ENCODE data around the gene CREB3. TPM values are rescaled to one million over a fixed set of nuclear protein-coding genes. Genes with fewer than 3 reads are reported as not detected.
A peak's percentile ranks its signal among the peaks of the same experiment; 100 is the strongest.

CREB3 gene
- total RNA-seq, 1 donor from 2014 or later = 25.0 TPM

DNA sequence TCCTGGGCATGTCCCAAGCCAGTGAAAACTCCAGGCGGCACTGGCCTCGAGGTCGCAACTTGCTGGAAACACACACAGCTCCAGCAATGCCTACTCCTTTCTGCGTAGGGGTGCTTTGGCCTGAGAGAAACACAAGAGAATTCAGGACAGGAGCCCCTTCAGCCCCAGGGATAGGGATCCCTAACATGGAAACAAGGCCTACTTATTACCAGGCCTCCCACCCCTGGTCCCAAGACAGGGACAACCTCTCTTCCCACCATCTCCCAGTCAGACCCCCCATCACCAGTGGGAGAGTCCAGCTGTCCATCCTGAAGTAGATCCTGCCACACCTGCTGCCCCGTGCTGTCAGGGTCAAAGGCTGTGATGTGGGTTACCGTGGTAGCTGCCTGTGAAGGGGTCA is 7.8 kb downstream of the CREB3 start:
- intact Hi-C loops (cut with DNase I) = no loop called here
- DNase-seq (ENCODE audit: low spot score) = no peak

DNA sequence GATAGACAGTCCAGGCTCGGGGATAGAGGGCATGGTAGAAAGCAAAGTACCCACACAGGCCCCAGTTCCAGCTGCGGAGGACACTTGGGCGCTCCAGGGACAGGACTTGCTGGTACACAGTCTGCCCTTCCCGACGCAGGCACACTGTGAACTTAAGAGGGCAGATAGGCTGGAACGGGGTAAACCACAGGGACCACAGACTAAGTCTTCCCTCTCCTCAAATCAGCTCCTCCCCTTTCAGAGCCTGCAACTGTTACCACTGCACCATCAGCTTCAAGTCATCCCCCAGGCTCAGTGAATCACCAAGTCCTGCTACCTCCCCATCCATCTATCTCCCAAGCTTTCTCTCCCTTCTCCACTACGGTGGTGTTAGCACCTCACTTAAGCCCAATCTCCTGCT is 9.3 kb downstream of the CREB3 start:
- intact Hi-C loops (cut with DNase I) = no loop called here
- no peak for DNase-seq (ENCODE audit: low spot score)

DNA sequence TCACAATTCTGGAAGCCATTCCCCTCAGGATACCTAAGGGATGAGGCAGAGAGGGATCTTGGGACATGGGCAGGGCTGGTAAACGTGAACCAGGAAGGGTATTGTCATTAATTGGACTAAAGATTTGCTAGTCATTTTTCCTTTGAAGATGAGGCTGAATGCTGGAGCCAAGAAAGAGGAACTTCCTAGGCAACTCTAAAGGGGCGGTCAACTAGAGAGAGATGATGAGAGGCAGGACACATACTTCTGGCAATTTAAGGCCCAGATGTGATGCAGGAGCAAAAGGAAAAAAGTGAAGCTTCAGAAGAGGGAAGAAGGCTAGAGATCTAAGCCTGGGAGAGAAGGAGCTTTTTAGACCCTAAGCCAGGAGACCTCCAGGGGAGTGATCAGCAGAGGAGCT is 11.0 kb downstream of the CREB3 start:
- intact Hi-C loops (cut with DNase I) = no loop called here

DNA sequence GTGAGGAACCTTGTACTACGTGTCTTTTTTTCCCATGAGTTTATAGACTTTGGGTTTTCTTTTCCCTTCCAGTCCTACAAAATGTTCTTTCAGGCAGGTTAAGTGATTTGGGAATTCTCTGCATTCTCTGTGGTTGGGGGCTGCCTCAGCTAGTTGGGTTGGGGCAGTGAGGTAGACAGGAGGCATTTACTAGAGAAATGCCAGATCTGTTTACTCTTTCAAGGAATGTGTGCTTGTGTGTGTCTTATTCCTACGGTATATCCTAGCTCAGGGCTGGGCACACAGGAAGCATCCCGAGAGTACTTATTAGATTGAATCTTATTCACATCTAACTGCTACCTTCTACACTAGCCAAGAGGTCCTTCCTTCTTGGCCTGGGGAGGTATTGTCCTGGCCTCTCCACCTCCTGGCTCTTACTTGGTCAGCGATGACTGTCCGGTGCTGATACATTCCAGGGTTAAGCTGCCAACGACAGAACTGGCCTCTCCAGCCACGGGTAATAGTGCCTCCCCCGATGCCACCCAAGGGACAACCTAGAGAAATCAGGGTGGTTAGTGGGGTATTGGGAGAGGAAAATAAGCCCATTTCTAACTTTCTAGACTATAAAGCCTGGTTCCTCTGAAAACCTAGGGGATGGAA is 11.5 kb downstream of the CREB3 start:
- intact Hi-C loops (cut with DNase I) = no loop called here
- DNase-seq (ENCODE audit: low spot score) = no peak

More for the DNA sequence above, 11.0 kb downstream of the CREB3 start:
- DNase-seq (ENCODE audit: low spot score) = no peak

DNA sequence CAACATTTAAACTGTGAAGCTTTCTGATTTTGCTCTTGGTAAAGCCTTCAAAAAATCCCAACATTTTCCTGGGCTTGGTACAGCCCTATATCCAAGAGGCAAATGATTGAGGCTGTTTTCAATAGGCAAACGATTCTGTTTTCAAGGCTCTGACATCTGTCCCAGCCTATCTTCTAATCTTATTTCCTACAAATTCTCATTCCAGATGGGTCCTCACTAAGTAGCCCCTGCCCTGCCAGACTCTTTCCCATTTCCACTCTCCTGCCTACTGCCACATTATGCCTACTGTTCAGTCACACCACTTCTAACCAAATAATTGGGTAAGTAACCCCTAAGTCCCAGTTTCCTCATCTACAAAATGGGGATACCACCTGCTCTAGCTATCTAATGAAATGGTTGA is 13.1 kb downstream of the CREB3 start:
- intact Hi-C loops (cut with DNase I) = loop anchor here (5.0 kb wide), 1 partner anchor 42 kb away; no protein-coding TSS in a partner anchor
- no peak for DNase-seq (ENCODE audit: low spot score)

DNA sequence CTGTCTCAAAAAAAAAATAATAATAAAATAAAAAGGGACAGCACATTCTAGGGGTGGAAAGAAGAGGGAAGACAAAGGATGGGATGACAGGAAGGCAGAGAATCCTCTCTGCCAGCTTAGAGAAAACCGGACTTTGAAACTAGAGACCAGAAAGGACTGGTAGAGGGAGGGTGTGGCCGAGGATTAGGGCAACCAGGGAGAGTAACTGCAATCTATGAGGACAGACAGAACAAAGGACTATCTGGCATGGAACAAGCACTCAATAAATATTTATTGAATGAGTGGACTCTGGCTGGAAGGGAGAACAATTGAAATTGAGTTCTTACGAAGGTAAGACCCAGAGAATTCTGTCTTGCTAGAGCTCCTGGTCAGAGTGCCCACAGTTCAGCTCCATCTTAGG is 14.1 kb downstream of the CREB3 start:
- intact Hi-C loops (cut with DNase I) = loop anchor here (5.0 kb wide), 1 partner anchor 41 kb away; no protein-coding TSS in a partner anchor
- no peak for DNase-seq (ENCODE audit: low spot score)

DNA sequence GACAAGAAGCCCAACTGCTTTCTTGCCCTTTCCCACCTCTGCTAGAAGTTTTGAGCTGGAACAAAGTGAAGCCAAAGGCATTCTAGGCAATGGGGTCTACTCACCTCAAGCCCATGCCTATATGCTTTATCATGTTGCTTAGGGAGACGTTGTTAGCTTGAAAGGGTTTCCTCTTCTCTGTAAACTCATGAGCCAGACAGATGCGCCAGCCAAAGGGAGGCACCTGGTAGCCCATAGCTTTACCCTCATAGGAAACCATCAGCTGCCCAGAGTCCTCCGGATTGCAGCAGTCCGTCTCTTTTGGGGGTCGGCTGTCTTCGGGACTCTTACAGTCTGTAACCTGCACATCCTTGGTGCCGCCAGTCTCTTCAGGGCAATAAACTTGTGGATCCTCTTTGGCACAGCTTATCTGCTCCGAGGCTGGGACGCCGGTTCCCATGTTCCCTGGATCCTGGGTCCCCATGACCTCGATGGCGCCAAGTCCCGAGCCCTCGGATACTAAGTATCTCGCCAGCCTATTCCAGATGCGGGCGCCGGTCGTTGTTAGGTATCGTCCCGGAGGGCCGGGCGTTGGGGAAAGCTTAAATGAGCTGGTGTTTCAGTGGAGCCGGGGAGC is 15.9 kb downstream of the CREB3 start:
- no peak for DNase-seq (ENCODE audit: low spot score)
- intact Hi-C loops (cut with DNase I) = loop anchor here (2.0 to 5.0 kb wide), 2 partner anchors 16 to 39 kb away; partner anchors contain the start of genes CREB3 and TLN1

DNA sequence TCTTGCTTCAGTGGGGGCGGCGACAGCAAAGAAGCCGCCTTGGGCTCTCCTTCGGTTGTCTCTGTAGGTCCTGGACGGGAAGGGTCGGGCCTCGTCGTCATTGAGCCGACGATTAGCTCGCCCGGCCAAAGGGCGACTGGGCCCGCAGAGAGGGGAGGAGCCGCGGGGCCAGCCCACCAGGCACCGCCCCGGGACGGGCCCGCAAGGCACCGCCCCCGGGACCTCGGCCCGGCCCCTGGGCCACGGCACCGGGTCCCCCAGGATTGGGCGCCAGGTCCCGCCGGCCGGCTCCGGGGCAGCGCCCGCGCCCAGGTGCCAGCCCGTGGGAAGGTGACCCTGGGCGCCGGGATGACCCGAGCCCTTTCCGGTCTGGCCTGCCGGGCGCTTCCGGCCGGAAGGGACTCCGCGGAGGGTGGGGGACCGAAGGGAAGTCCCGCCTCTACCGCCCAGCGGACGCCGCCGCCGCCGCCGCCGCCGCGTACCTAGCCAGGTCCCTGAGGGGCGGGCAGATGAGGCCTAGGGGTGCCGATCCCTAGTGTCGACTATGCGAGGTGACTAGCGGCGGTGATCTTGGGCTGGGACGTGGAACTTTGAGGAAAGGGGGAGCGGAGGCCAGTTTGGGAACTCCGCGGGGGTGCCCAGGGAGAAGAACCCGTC is 16.5 kb downstream of the CREB3 start, which contains the start of the genes GBA2 and RGP1:
TSS of gene GBA2 (minus strand) at position 371 of the 657 bp plus-strand sequence. CDS start 524 bp downstream, outside the sequence.
TSS of gene RGP1 (plus strand) at position 430 of the 657 bp plus-strand sequence. CDS start 469 bp downstream, outside the sequence.
- intact Hi-C loops (cut with DNase I) = loop anchor here (2.0 to 5.0 kb wide), 2 partner anchors 16 to 38 kb away; partner anchors contain the start of genes CREB3 and TLN1
- peak; percentile 96 for DNase-seq (ENCODE audit: low spot score)

DNA sequence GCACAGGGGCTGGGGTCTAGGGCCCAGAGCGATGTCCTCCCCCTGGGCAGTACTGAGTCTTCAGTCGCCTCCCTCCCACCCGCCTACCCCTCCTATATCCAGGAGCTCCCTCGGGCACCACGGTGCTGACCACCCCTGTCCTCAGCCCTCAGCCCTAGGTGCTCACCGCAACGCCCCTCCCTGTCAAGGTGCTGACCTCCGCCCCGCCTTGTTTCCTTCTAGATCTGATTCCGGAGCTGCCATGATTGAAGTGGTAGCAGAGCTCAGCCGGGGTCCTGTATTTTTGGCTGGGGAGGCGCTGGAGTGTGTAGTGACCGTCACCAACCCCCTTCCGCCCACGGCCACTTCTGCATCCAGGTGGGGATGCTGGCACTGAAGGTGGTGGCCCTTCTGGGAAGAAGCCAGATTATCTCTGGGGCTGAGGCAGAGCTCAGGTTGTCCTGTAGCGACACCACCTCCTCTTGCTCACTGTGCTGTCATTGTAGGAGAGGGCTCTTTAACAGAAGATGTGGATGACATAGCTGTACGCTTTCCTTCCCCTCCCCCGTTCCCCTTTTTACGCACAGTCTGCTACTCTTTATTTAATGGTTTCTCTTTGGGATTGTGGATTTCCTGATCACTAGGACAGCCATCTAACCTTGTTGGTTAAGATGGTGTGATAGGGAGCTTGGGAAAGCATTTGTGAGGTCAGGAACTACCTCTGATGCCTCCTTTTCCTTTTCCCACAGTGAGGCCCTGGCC is 17.2 kb downstream of the CREB3 start:
- intact Hi-C loops (cut with DNase I) = loop anchor here (2.0 to 5.0 kb wide), 2 partner anchors 17 to 38 kb away; partner anchors contain the start of genes CREB3 and TLN1
- DNase-seq (ENCODE audit: low spot score) = no peak

DNA sequence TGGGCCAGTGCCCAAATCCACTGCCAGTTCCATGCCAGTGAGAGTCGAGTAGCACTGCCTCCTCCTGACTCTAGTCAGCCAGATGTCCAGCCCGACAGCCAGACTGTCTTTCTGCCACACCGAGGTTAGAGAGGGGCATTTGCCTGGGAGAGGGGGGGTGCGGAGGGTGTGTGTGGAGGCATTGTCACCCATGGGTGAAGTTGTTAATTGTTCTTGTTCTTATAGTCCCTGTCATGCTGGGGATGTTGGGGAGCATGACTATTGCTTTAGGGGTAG is 17.7 kb downstream of the CREB3 start:
- DNase-seq (ENCODE audit: low spot score) = no peak
- intact Hi-C loops (cut with DNase I) = no loop called here

DNA sequence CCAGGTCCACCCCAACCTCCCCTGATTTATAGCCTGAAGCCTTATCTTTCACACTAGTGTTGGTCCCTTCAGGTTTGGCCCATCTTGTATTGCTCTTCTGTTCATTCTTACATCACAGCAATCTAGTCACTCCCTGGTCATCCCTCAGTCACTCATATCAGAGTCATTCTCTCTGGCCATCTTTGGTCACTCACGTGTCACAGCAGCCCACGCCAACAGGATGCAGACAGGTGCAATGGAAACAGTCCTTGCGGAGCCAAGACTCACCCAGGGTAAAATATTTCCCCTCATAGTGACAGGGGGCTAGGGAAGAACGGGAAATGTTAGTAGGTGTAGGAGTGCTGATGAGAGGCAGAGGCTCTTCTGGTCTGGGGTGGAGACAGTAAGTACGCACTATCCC is 21.0 kb downstream of the CREB3 start:
- intact Hi-C loops (cut with DNase I) = no loop called here
- DNase-seq (ENCODE audit: low spot score) = no peak

DNA sequence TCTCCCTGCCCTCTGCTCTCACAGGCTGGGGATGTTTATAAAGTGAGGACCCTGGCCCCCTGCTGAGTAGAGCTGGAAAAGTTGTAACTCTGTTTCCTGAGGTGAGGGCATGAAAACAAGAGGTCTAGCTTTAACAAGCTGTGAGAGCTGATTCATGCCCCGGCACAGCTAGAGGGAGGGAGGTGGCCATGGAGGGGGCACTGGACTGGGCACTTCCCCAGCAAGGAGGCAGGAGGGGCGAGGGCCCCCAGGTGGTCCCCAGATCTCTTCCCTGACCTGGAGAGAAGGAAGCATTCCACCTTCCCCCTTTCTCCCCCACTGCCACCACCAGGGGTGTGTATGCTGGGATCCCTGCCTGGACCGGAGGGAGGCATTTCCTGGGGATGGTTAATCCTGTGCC is 21.8 kb downstream of the CREB3 start, which contains the start of gene MSMP:
TSS of gene MSMP (minus strand) at position 13 of the 400 bp plus-strand sequence. CDS start 147 bp downstream, outside the sequence.
- no peak for DNase-seq (ENCODE audit: low spot score)
- intact Hi-C loops (cut with DNase I) = no loop called here

DNA sequence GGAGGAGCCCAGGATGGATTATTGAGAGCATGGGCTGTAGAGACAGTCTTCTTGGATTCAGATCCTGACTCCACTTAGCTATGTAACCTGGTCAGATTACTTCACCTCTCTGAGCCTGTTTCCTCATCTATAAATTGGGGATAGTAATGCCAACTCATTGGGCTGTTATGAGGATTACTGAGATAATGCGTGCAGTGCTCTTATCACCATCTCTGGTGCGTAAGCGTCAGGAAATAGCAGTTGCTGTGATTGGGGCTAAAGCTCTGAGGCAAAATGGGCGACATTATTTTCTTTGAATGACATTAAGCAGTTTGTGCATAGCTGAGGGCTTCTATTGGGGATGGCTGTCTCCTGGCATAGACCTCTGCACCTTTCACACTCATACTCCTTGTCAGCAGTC is 22.6 kb downstream of the CREB3 start:
- intact Hi-C loops (cut with DNase I) = no loop called here
- DNase-seq (ENCODE audit: low spot score) = no peak

DNA sequence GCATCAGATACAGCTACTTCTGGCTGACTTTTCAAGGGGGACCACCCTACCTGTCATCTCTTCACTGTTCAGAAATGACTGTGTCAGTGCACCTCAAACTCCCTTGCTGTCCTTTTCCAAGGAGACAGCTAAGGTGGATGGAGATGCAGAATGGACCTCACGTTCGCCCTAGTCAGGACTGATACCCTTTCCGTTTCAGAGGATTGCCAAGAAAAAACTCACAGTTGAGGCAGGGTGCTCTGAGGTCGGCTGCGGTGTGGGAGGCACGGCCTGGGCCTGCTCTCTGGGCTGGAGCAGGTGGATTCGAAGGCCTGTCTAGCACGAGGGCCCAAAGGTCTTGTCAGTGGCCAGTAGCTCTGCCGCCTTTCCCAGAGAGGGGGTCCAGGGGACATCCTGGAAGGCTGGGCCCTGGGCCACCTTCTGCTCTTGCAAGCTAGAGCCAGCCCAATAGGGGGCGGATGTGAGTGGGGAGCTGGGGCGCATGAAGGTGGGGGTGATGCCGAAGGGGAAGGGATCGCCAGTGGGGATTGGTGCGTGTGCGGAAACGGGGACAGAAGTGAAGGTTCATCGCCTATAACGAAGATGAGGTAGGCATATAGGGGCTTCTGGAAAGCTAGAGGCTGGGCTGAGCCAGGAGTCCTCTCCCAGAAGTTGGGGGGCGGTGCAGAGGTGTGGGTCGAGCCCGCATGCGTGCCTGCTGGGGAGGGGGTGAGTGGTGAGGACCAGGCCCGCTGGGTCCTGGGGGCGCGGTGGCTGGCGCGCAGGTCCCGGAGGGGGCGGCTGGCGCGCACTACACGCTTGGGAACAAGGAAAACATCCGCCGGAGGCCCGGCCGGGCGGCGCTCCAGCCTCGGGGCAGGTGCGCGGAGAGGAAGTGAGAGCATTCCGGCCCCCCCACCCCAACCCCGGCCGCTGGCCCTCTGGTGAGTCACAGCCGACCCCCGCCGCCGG is 24.1 kb downstream of the CREB3 start:
- intact Hi-C loops (cut with DNase I) = no loop called here
- DNase-seq (ENCODE audit: low spot score) = peak; percentile 83

DNA sequence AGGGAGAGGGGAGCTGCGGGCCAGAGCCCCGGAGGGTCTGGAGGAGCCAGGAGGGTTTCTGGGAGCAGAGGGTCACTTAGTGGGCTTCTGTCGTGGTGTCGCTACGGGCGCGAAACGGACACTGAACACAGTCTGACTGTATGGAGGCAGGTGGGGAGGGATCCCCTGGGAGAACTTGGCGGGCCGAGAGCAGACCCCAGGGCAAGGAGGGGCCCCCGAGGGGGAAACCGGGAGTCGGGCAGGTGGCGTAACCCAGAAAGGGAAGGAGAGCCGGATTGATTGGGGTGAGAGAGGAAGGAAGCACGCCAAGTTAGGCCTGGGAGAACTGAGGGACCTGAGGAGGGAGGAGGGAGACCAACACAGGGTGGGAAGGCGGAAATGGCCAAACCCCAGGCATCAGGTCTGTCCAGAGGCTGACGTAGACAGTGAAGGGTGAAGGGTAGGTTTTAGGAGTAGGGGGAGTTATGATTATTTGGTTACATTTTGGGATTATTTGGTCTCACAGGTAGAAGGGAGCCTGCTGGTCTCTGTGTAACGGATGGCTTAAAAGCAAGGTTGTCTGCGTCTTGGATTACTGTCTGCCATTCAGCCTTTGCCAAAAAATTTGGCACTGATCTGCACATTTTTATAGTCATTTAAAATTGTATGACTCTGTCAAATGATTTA is 24.9 kb downstream of the CREB3 start:
- intact Hi-C loops (cut with DNase I) = no loop called here
- no peak for DNase-seq (ENCODE audit: low spot score)

DNA sequence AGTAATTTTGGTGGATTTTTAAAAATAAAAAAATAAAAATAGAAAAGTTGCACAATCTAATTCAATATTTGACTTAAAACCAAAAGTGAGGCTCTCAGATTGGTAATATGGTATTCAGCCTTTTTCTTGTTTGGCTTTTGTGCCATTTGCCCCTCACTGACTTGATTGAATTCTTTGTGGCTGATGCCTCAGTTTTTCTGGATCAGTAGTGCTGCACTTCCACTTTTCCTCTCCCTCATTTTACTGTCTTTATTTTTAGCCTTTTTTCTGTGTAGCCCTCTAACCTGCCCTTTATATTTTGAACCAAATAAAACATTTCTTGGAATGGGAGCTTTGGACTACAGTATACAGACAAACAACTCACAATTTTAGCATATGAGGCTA is 25.4 kb downstream of the CREB3 start:
- intact Hi-C loops (cut with DNase I) = no loop called here

DNA sequence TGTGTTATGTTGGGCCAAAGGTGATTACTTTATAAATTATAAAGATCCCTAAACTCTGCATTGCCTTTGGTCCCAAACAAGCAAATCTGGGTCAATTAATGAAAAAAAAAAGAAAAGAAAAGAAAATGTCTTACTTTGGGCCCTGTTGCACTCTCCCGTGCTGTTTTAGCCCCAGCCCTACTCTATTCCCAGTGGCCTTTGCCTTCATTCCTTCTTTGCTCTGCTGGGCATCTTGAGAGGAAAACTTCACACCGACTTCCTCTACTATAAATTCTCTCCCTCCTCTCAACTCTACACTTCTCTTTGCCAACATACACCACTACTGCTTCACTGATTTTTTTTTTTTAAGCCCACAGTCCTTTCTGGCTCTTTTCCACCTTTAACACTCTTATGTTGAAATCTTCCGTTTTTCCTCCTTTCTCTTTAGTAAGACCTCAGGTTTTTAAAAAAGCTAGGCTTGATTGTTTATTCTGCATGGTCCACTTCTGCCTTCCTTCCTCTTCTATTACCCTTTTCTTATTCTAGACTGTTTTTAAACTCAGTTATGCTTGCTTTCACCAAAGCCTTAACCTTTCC is 26.1 kb downstream of the CREB3 start:
- DNase-seq (ENCODE audit: low spot score) = no peak
- intact Hi-C loops (cut with DNase I) = no loop called here

More for the DNA sequence above, 25.4 kb downstream of the CREB3 start:
- DNase-seq (ENCODE audit: low spot score) = no peak

DNA sequence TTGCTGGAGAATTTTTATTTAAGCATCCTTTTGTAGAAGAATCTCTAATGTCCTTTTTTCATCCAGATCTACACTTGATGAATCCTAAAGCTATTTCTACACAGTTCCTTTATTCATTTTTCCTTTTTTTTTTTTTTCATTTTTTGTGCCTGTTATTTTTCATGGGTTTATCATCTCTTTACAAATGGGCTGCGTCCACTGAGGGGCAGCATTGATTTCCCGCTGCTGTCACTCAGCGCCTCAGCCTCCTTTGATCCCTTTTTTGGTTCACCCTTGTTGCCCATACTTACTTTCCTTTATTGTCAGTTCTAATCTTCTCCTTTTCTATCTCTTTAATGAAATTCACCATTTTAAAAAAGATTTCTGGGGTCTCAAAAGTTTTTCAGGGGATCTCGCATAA is 27.3 kb downstream of the CREB3 start:
- intact Hi-C loops (cut with DNase I) = no loop called here
- DNase-seq (ENCODE audit: low spot score) = no peak

Measured in cardiac septum (tissue), 1 donor.